DMS53 treated with DMSO at 0.1 percent for 48 hours (cell line): ENCODE measurements around the gene ADAMTSL5.
A peak's percentile ranks its signal among the peaks of the same experiment; 100 is the strongest.

Source experiments
- DNase-seq: peaks from one replicate; lab custom pipeline; 2025; ENCODE audit not compliant: unreplicated experiment; lab: John Stamatoyannopoulos, UW

The ADAMTSL5 gene

DNA sequence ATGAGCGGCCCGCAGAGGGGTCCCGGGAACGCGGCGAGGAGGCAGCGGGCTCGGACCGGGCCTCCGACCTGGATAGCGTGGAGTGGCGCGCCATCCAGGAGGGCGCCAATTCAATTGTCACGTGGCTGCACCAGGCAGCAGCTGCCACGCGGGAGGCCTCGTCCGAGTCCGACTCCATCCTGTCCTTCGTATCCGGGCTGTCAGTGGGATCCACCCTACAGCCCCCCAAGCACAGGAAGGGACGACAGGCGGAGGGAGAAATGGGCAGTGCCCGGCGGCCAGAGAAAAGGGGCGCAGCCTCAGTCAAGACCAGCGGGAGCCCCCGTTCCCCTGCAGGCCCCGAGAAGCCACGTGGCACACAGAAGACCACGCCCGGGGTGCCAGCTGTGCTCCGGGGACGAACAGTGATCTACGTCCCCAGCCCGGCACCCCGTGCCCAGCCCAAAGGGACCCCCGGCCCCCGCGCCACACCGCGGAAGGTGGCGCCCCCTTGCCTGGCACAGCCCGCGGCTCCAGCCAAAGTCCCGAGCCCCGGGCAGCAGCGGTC lies 44.5 kb downstream of the ADAMTSL5 start:
- no peak for DNase-seq

DNA sequence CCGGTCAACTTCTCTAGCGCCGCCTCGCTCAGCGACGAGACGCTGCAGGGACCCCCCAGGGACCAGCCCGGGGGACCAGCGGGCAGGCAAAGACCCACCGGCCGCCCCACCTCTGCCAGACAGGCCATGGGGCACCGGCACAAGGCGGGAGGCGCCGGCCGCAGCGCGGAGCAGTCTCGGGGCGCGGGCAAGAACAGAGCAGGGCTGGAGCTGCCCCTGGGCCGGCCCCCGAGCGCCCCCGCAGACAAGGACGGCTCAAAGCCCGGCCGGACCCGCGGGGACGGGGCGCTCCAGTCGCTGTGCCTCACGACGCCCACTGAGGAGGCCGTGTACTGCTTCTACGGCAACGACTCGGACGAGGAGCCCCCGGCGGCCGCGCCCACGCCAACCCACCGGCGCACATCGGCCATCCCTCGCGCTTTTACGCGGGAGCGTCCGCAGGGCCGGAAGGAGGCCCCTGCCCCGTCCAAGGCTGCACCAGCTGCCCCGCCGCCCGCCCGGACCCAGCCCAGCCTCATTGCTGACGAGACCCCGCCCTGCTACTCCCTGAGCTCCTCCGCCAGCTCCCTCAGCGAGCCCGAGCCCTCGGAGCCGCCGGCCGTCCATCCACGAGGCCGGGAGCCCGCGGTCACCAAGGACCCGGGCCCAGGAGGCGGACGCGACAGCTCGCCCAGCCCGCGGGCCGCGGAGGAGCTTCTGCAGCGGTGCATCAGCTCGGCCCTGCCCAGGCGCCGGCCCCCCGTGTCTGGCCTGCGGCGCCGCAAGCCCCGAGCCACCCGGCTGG lies 45.1 kb downstream of the ADAMTSL5 start:
- no peak for DNase-seq

DNA sequence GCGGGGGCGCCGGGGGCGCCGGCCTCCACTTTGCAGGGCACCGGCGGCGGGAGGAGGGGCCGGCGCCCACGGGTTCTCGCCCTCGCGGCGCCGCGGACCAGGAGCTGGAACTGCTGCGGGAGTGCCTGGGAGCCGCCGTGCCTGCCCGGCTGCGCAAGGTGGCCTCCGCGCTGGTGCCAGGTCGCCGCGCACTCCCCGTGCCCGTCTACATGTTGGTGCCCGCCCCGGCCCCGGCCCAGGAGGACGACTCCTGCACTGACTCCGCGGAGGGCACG lies 45.7 kb downstream of the ADAMTSL5 start:
- no peak for DNase-seq

DNA sequence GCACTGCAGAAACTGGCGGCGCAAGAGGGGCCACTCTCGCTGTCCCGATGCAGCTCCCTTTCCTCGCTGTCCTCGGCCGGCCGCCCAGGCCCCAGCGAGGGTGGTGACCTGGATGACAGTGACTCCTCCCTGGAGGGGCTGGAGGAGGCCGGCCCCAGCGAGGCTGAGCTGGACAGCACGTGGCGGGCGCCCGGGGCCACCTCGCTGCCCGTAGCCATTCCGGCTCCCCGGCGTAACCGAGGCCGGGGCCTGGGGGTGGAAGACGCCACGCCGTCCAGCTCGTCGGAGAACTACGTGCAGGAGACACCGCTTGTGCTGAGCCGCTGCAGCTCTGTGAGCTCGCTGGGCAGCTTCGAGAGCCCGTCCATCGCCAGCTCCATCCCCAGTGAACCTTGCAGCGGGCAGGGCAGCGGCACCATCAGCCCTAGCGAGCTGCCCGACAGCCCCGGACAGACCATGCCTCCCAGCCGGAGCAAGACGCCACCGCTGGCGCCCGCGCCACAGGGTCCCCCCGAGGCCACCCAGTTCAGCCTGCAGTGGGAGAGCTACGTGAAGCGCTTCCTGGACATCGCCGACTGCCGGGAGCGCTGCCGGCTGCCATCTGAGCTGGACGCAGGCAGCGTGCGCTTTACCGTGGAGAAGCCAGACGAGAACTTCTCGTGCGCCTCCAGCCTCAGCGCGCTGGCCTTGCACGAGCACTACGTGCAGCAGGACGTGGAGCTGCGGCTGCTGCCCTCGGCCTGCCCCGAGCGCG lies 46.2 kb downstream of the ADAMTSL5 start:
- DNase-seq, result no peak

DNA sequence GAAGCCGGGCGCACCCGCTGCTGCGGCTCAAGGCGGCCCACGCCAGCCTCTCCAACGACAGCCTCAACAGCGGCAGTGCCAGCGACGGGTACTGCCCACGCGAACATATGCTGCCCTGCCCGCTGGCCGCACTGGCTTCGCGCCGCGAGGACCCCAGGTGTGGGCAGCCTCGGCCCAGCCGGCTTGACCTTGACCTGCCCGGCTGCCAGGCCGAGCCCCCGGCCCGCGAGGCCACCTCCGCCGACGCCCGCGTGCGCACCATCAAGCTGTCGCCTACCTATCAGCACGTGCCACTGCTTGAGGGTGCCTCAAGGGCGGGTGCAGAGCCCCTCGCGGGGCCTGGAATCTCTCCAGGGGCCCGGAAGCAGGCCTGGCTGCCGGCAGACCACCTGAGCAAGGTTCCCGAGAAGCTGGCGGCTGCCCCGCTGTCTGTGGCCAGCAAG lies 46.8 kb downstream of the ADAMTSL5 start:
- DNase-seq, result no peak

DNA sequence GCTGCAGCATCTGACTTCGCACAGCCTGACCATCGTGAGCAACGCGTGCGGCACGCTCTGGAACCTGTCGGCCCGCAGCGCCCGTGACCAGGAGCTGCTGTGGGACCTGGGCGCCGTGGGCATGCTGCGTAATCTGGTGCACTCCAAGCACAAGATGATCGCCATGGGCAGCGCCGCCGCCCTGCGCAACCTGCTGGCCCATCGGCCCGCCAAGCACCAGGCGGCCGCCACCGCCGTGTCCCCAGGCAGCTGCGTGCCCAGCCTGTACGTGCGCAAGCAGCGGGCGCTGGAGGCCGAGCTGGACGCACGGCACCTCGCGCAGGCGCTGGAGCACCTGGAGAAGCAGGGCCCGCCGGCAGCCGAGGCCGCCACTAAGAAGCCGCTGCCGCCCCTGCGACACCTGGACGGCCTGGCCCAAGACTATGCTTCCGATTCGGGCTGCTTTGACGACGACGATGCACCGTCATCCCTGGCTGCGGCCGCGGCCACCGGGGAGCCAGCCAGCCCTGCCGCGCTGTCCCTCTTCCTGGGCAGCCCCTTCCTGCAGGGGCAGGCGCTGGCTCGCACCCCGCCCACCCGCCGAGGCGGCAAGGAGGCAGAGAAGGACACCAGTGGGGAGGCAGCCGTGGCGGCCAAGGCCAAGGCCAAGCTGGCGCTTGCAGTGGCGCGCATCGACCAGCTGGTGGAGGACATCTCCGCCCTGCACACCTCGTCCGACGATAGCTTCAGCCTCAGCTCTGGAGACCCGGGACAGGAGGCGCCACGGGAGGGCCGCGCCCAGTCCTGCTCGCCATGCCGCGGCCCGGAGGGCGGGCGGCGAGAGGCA lies 47.4 kb downstream of the ADAMTSL5 start:
- DNase-seq, result peak; percentile 46

DNA sequence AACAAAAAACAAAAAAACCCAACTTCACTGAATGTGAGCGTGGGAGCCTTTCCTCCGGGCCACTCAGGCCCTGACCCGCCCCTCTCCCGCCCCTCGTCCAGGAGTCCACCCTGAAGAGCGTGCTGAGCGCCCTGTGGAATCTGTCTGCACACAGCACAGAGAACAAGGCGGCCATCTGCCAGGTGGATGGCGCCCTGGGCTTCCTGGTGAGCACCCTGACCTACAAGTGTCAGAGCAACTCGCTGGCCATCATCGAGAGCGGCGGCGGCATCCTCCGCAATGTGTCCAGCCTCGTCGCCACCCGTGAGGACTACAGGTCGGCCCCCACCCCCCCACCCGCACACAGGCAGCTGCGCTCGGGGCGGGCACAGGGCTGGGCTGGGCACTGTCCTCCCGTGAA lies 51.0 kb downstream of the ADAMTSL5 start:
- no peak for DNase-seq

DNA sequence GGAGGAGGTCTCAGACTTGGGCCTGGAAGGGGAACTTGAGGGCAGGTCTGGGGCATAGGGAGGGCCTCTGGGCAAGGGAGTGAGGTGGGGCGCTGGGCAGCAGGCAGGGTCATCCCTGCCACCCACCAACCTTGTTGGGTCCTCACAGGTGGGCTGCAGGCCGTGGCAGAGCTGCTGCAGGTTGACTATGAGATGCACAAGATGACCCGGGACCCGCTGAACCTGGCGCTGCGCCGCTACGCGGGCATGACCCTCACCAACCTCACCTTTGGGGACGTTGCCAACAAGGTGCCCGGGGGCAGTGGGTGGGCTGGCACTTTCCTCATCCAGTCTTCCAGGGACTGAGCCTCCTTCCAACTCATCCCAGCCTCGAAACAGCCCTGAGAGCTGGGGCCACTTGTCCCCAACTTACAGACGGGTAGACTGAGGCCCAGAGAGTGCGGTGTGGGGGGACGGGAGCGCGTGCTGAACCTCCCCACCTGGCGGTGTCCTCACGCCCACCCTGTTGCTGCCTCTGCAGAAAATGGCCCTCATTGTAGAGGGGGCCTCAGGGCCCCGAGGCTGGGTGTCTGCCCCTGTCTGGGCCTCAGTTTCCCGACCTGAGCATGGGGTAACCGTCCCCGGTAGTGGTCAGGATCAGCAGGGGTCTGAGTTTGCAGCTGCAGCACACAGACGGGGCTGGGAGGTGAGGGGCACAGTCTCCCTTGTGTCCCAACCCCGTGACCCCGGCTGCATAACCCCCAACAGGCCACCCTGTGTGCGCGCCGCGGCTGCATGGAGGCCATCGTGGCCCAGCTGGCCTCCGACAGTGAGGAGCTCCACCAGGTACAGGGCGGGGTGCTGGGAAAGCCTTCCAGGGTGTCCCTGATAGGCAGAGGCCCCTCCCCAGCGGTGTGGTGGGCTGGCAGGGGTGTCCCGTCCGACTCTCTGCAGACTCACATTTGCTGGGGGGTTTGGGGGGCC lies 52.5 kb downstream of the ADAMTSL5 start:
- DNase-seq, result no peak

DNA sequence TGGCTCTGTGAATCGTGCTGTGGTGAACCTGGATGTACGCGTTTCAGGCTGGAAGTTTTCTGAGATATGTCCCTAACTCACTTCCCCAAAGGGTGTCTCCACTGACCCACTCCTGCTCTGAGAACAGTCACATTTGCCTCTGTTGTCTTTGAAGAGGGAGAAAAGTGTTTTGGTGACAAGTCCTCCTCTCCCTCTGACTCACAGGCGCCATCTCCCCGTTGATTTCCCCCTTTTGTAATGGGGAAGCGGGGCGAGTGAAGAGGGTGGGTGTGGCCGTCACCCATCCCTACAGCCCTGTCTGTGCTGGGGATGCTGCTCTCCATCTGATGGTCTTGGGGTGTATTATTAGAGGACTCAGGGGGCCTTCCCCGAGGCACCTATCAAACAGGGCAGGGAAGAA lies 53.3 kb downstream of the ADAMTSL5 start:
- DNase-seq, result no peak

DNA sequence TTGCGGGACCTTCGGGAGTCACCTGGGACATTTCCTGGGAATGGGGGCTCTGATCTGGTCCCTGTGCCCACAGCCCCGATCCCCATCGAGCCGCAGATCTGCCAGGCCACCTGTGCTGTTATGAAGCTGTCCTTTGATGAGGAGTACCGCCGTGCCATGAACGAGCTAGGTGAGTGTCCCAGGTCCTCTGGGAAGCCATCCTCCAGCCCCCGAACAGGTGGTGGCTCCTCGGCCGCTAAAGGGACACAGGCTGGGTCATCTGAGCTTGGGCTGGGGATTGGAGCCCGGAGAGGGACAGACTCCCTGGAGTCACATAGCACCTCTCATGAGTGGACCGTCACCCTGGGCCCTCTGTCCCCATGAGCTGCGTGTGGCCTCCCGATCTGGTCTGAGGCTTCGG lies 54.9 kb downstream of the ADAMTSL5 start:
- DNase-seq, result no peak

DNA sequence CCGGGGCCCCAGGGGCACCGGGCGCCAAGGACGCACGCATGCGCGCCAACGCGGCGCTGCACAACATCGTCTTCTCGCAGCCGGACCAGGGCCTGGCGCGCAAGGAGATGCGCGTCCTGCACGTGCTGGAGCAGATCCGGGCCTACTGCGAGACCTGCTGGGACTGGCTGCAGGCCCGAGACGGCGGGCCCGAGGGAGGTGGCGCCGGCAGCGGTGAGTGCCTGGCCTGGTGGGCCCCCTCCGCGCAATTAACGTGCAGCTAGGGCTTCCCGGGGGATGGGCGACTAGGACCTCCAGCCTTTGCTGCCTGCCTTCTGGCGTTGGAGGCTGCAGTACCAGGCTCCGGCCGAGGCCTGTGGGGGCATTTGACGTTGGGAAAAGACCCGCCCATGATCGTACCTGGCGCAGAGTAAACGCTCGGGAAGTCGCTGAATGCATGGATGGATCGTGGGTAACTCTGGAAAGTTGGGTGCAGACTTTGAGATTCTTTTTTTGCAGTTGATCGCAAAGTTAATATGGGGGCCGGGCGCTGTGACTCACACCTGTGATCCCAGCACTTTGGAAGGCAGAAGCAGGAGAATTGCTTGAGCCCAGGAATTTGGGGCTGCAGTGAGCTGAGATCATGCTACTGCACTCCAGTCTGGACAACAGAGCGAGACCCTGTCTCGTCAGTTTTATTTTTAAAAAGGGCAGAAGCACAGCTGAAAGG lies 55.6 kb downstream of the ADAMTSL5 start:
- DNase-seq, result no peak

DNA sequence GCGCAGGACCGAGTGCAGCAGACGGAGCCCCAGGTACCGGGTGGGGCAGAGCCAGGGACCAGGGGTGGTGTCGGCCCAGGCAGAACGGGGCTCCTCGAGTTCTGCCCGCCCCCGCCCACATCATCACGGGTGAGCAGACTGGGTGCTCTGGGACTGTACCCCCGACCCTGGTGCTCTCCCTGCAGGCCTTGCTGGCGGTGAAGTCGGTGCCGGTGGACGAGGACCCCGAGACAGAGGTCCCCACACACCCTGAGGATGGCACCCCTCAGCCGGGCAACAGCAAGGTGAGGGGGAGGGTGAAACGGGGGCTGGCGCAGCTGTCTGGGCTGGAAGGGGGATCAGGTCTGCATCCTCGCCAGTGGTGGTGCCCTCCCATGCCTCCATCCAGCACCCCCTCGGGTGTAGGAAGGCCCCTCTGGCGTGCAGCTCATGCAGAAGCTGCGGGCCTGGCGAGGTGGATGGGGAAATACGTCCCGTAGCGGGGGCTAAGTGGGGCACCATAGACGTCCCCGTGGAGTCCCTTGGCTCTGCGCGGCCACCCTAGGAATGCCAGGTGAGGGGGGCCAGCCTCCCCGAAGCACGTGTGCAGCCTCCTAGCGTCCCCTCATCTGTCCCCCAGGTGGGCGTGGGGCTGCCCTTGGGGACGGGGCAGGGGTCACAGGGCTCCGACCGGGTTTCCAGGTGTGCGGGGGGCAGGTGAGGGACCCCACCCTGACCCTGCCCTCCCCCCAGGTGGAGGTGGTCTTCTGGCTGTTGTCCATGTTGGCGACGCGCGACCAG lies 56.5 kb downstream of the ADAMTSL5 start:
- DNase-seq, result no peak

DNA sequence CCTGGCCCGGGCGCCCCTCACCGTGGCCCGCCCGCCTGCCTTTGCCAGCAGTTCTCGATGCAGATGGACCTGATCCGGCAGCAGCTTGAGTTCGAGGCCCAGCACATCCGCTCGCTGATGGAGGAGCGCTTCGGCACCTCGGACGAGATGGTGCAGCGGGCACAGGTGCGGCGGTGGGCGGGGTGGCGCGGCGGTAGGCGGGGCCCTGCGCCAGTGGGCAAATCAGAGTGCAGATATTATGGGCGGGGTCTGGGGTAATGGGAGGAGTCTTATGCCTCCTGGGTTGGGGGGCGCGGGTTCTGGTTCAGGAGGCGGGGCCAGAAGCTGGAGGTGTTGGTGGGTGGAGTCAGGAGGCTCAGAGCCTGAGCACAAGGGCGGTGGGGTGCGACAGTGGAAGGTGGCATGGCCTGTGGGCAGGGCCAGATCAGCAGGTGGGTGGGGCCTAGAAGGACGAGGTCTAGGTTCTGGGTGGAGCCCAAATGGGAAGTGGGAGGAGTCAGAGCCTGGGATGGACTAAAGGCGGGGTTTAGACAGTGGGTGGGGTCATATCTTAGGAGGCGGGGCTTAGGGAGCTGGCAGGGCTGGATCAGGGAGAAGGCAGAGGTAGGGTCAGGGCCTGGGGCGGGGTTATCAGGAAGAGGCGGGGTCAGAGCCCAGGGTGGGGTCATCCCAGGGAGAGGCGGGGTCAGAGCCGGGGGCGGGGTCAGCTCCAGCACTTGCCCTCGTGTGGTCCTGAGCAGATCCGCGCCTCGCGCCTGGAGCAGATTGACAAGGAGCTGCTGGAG lies 57.3 kb downstream of the ADAMTSL5 start:
- no peak for DNase-seq
